Suprapubic skin (tissue), 4 donors: ENCODE measurements around the gene CADM4.

Experiments
- POLR2A ChIP-seq, 2 donors: fragments of 450-650 bp; IDR thresholded peaks; one replicate each; pipeline ENCODE4 v1.6.1; 2017; ENCODE audit warnings: antibody characterized with exemption in 2 of 2, mild to moderate bottlenecking in 2 of 2, moderate library complexity in 2 of 2
- POLR2AphosphoS5 ChIP-seq, 3 donors: sonication (generic); formaldehyde crosslinking; IDR thresholded peaks; one replicate each; pipeline ENCODE4 v1.6.1; 2017; ENCODE audit warnings: antibody characterized with exemption in 3 of 3

GRCh38 chr19:43599635-43600295, 39.9 kb downstream of the CADM4 start:
- TF ChIP-seq POLR2AphosphoS5 (IDR thresholded peaks at IDR 0.05) = no peak
- TF ChIP-seq POLR2A (IDR thresholded peaks at IDR 0.05) = no peak
